PC-9 (cell line): ENCODE data around the gene ZNF701.

Source experiments
- CTCF ChIP-seq: fragments of 200-600 bp; sonication (generic); conservative IDR thresholded peaks from 2 replicates; pipeline ENCODE4 v1.6.1; 2017; ENCODE audit warnings: mixed run types, antibody characterized with exemption, mild to moderate bottlenecking, moderate library complexity
- EZH2 ChIP-seq: fragments of 200-600 bp; sonication (generic); IDR thresholded peaks from 2 replicates; pipeline ENCODE4 v1.8.0; 2017; ENCODE audit warnings: antibody characterized with exemption, low read depth

- no peak for TF ChIP-seq EZH2
- TF ChIP-seq CTCF = no peak
Observed at GRCh38 chr19:52590728-52591127, 20.6 kb downstream of the ZNF701 start.
